IMR-90 (cell line): ENCODE results near the gene TJP1. TPM values are rescaled to one million over a fixed set of nuclear protein-coding genes. Genes with fewer than 3 reads are reported as not detected.

Experiments
- ATAC-seq: fragments of 200-7000 bp; cut with Tn5 transposase; 2 replicates; pipeline ENCODE4 v1.9.1; 2020; ENCODE audit warnings: low read depth, mild to moderate bottlenecking, moderate library complexity
- BruUV-seq: library from RNA; stranded (reverse); fragments of 400-500 nt; replicated peaks from 2 replicates; lab custom pipeline; 2021; lab: Mats Ljungman, UMichigan
- CTCF ChIA-PET: fragments of 300-600 bp; formaldehyde crosslinking; extraction: SDS; loops from one replicate; lab custom pipeline; 2021; ENCODE audit warnings: antibody characterized with exemption; lab: Yijun Ruan, JAX
- POLR2A ChIA-PET: fragments of 300-600 bp; sonication (Branson Sonifier 250); formaldehyde crosslinking; loops from one replicate; lab custom pipeline; 2022; ENCODE audit warnings: antibody characterized with exemption; ENCODE audit not compliant: unreplicated experiment; lab: Charles Lee
- DNase-seq: peaks from one replicate; pipeline ENCODE4 v3.0.0; 2013
- H2AFZ ChIP-seq: replicated peaks from 2 replicates; pipeline ENCODE3; 2013; ENCODE audit warnings: low read length, mild to moderate bottlenecking; ENCODE audit not compliant: poor library complexity
- H2AK5ac ChIP-seq: 2 replicates; pipeline ENCODE4 v1.6.1; 2013; ENCODE audit warnings: low read depth, low read length, inconsistent platforms
- H2AK9ac ChIP-seq: replicated peaks from 2 replicates; pipeline ENCODE3; 2013; ENCODE audit warnings: mild to moderate bottlenecking, low read depth, low read length, moderate library complexity; ENCODE audit not compliant: poor library complexity
- H2BK120ac ChIP-seq: 2 replicates; pipeline ENCODE4 v1.6.1; 2013; ENCODE audit warnings: low read depth, low read length, inconsistent platforms
- H2BK15ac ChIP-seq: 3 replicates; pipeline ENCODE4 v1.6.1; 2013; ENCODE audit warnings: low read depth, low read length, inconsistent platforms
- H2BK20ac ChIP-seq: 2 replicates; pipeline ENCODE4 v1.6.1; 2013; ENCODE audit warnings: low read depth, mild to moderate bottlenecking, inconsistent platforms, low read length, moderate library complexity
- H2BK5ac ChIP-seq: 2 replicates; pipeline ENCODE4 v1.6.1; 2013; ENCODE audit warnings: mild to moderate bottlenecking, low read depth, low read length, inconsistent platforms; ENCODE audit not compliant: poor library complexity, severe bottlenecking
- H3K14ac ChIP-seq: replicated peaks from 2 replicates; pipeline ENCODE4 v1.6.1; 2013; ENCODE audit warnings: low read depth, low read length, inconsistent platforms
- H3K18ac ChIP-seq: 2 replicates; pipeline ENCODE4 v1.6.1; 2013; ENCODE audit warnings: low read depth, low read length, control low read depth
- H3K23ac ChIP-seq: 2 replicates; pipeline ENCODE4 v1.6.1; 2013; ENCODE audit warnings: low read depth, low read length, inconsistent platforms
- H3K27ac ChIP-seq: 2 replicates; pipeline ENCODE4 v1.5.1; 2013; ENCODE audit warnings: mild to moderate bottlenecking, control low read depth, low read length; ENCODE audit not compliant: insufficient read depth
- H3K27me3 ChIP-seq: 2 replicates; pipeline ENCODE4 v1.6.1; 2013; ENCODE audit warnings: low read length; ENCODE audit not compliant: control insufficient read depth, insufficient read depth
- H3K36me3 ChIP-seq: 2 replicates; pipeline ENCODE4 v1.6.1; 2013; ENCODE audit warnings: low read length, mixed read lengths; ENCODE audit not compliant: control insufficient read depth, insufficient read depth
- H3K4ac ChIP-seq: 2 replicates; pipeline ENCODE4 v1.6.1; 2013; ENCODE audit warnings: low read depth, low read length, inconsistent platforms
- H3K4me1 ChIP-seq: 2 replicates; pipeline ENCODE4 v1.6.1; 2013; ENCODE audit warnings: low read length, mixed read lengths; ENCODE audit not compliant: control insufficient read depth, insufficient read depth
- H3K4me2 ChIP-seq: 2 replicates; pipeline ENCODE4 v1.6.1; 2013; ENCODE audit warnings: low read depth, mild to moderate bottlenecking, control low read depth, low read length, moderate library complexity
- H3K4me3 ChIP-seq: 2 replicates; pipeline ENCODE4 v1.5.1; 2013; ENCODE audit warnings: low read depth, mild to moderate bottlenecking, control low read depth, low read length, moderate library complexity; ENCODE audit not compliant: insufficient read depth
- H3K56ac ChIP-seq: 2 replicates; pipeline ENCODE4 v1.6.1; 2013; ENCODE audit warnings: low read length, inconsistent platforms; ENCODE audit not compliant: insufficient read depth; ENCODE audit errors: extremely low read depth
- H3K79me1 ChIP-seq, 2 experiments: 2 replicates each; pipeline ENCODE4 v1.6.1; 2013; ENCODE audit warnings: low read length in 2 of 2, inconsistent platforms in 1 of 2, low read depth in 1 of 2
- H3K9ac ChIP-seq: 2 replicates; pipeline ENCODE4 v1.6.1; 2013; ENCODE audit warnings: low read depth, low read length, control low read depth
- H3K9me1 ChIP-seq: 2 replicates; pipeline ENCODE4 v1.6.1; 2013; ENCODE audit warnings: low read length, inconsistent platforms; ENCODE audit not compliant: insufficient read depth
- H3K9me3 ChIP-seq: 2 replicates; pipeline ENCODE4 v1.6.1; 2013; ENCODE audit warnings: low read length; ENCODE audit not compliant: control insufficient read depth, insufficient read depth
- H4K20me1 ChIP-seq: 2 replicates; pipeline ENCODE4 v1.6.1; 2013; ENCODE audit warnings: low read length, inconsistent platforms; ENCODE audit not compliant: insufficient read depth
- H4K5ac ChIP-seq: 2 replicates; pipeline ENCODE4 v1.6.1; 2013; ENCODE audit warnings: mild to moderate bottlenecking, low read depth, low read length, control low read depth
- H4K8ac ChIP-seq, 2 experiments: 2 replicates each; pipeline ENCODE4 v1.6.1; 2013; ENCODE audit warnings: low read depth in 2 of 2, low read length in 2 of 2, control low read depth in 1 of 2, inconsistent platforms in 1 of 2
- H4K91ac ChIP-seq: 2 replicates; pipeline ENCODE4 v1.6.1; 2013; ENCODE audit warnings: low read depth, low read length, inconsistent platforms; ENCODE audit not compliant: insufficient read depth
- CEBPB ChIP-seq: IDR thresholded peaks from 2 replicates; pipeline ENCODE4 v1.6.1; 2012; ENCODE audit warnings: low read depth, low read length, improper control_type of control experiment
- FOS ChIP-seq: fragments of 150-350 bp; IDR thresholded peaks from 2 replicates; pipeline ENCODE4 v1.6.1; 2016; ENCODE audit warnings: low read depth, low read length
- NFE2L2 ChIP-seq: fragments of 150-350 bp; IDR thresholded peaks from 2 replicates; pipeline ENCODE4 v1.6.1; 2016; ENCODE audit warnings: low read depth, mild to moderate bottlenecking, low read length
- POLR2A ChIP-seq: IDR thresholded peaks from 2 replicates; pipeline ENCODE4 v1.6.1; 2012; ENCODE audit warnings: mild to moderate bottlenecking, low read depth, low read length
- RCOR1 ChIP-seq: IDR thresholded peaks from 2 replicates; pipeline ENCODE4 v1.6.1; 2012; ENCODE audit warnings: mild to moderate bottlenecking, low read length, improper control_type of control experiment; ENCODE audit not compliant: insufficient replicate concordance
- WGBS, 2 experiments: methylation state at CpG; one replicate each; pipeline versions ENCODE4 v1.1.5 to v1.1.7; 2013; ENCODE audit warnings: missing lambda C conversion rate in 2 of 2; ENCODE audit not compliant: insufficient read length in 1 of 2; ENCODE audit errors: extremely low coverage in 2 of 2; 5-methylcytosine and 5-hydroxymethylcytosine counted together
- dilution Hi-C: fragments of 300-500 bp; cut with HindIII; formaldehyde crosslinking; loops from one replicate; pipeline ENCODE4 v1.14.3; 2018; ENCODE audit warnings: low sequenced_read_pairs; ENCODE audit not compliant: unreplicated experiment
- in situ Hi-C: fragments of 300-500 bp; cut with MboI; formaldehyde crosslinking; loops from 3 replicates; pipeline ENCODE4 v1.14.3; 2019; ENCODE audit warnings: low sequenced_read_pairs, inconsistent platforms, mixed read lengths
- intact Hi-C: fragments of 100-400 bp; cut with micrococcal nuclease; formaldehyde crosslinking; loops from 2 replicates; pipeline ENCODE4 v1.10.0; 2022
- polyA plus RNA-seq, 3 experiments: library from polyadenylated mRNA; depleted of rRNA; stranded (reverse); fragments of >200 nt; gene quantifications; 2 replicates each; pipeline ENCODE4 v1.2.3, GENCODE V29; 2012; ENCODE audit warnings: low replicate concordance in 1 of 3
- total RNA-seq: library from RNA; depleted of rRNA; stranded (reverse); fragments of >200 nt; gene quantifications from 2 replicates; pipeline ENCODE4 v1.2.3, GENCODE V29; 2012

Gene TJP1
- total and polyA plus RNA-seq, 2 of the 4 experiments (the other 2 are of a cell fraction) = 42.2 to 43.4 TPM

DNA sequence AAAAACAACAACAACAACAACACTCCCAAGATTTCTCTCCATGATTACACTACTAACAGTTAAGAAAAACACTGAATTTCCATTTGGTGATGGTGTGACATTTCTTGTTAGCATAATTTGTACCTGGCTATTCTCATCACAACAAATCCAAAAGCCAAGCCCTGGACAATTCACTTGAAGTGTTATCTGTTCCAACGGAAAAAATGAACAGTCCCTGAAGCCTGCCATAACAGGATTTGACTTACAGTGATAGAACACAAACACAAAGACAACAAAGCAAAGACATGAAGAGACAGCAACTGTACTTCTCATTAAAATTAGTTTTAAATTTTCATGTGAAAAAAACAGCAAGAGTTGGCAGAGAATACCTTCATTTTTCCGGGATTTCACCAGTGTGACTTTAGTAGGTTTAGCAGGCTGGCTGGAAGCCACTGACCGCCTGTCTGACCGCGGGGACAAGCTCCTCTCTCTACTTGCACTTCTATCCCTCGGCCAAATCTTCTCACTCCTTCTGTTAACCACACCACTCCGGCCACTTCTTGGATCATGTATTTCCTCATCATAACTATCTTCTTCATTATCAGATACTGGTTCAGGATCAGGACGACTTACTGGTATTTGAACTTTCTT lies 56.3 kb downstream of the TJP1 start:
- Histone ChIP-seq H2BK20ac (no peak overlapping the region), H3K36me3 (peaks cover 25% of the 10 kb centered on the region), H3K79me1 (peaks cover 34 to 50% of the 10 kb centered on the region in 2 experiments), H4K91ac (no peak overlapping the region), H3K4ac (no peak overlapping the region), H2AFZ (no peak overlapping the region), H3K9ac (no peak overlapping the region), H4K5ac (no peak overlapping the region; the same call in 1 of the 2 replicates), H3K18ac (no peak overlapping the region), H2AK9ac (no peak overlapping the region), H3K4me3 (no peak overlapping the region), H3K27ac (no peak overlapping the region), H3K56ac (no peak overlapping the region), H3K9me3 (no peaks in the 10 kb centered on the region), H2BK15ac (no peak overlapping the region), H2BK5ac (no peak overlapping the region), H2AK5ac (no peak overlapping the region), H4K20me1 (peaks cover 7% of the 10 kb centered on the region; the same call in 1 of the 2 replicates), H3K23ac (no peak overlapping the region), H2BK120ac (no peak overlapping the region), H3K27me3 (no peaks in the 10 kb centered on the region), H3K9me1 (peaks cover 2% of the 10 kb centered on the region; the same call in 1 of the 2 replicates), H3K4me1 (no peaks in the 10 kb centered on the region; the same call in none of the 2 replicates), H3K14ac (no peak overlapping the region), H3K4me2 (no peak overlapping the region), H4K8ac (no peak overlapping the region)
- in situ Hi-C loops (no loop called here), intact Hi-C loops (loop anchor here (5.0 kb wide), 1 partner anchor 41 kb away; no protein-coding TSS in a partner anchor), dilution Hi-C loops (no loop called here)
- BruUV-seq = no TSS peak
- CTCF ChIA-PET = no interaction called here
- DNase-seq (no peak), ATAC-seq (no peak)
- POLR2A ChIA-PET = no interaction called here
- TF ChIP-seq CEBPB (no peak), POLR2A (no peak), FOS (no peak), RCOR1 (no peak), NFE2L2 (no peak)
- no CpG with 5 or more reads among the region's 8 CpGs for WGBS, 2 experiments
